ENCODE measurements around the gene MTX3. TPM values are rescaled to one million over a fixed set of nuclear protein-coding genes. Genes with fewer than 3 reads are reported as not detected.

Gene MTX3
- total RNA-seq, 1 experiment from 2014 or later = 7.1 TPM

GRCh38 chr5:79973996-79974395 lies 17.1 kb downstream of the MTX3 start:
- no peaks in the 10 kb centered on the region for H3K79me2 ChIP-seq (ENCODE audit: low read length)
- peaks cover 14% of the 10 kb centered on the region; the same call in 1 of the 2 replicates for H3K36me3 ChIP-seq (ENCODE audit: low read depth, low read length)
- no peak overlapping the region for H3K9ac ChIP-seq (ENCODE audit: low read length)
- no peaks in the 10 kb centered on the region for H3K27me3 ChIP-seq (ENCODE audit: low read length)
- H3K9me2 ChIP-seq (replicated peaks; ENCODE audit: low read length) = no peaks in the 10 kb centered on the region
- POLR2A ChIA-PET (ENCODE audit: unreplicated experiment) = no interaction called here
- no peaks in the 10 kb centered on the region for H3F3A ChIP-seq (ENCODE audit: low read length, unreplicated experiment)
- no peak overlapping the region for H3K27ac ChIP-seq (ENCODE audit: low read length)
- intact Hi-C loops (cut with micrococcal nuclease) = no loop called here
- no peak overlapping the region for H3K4me3 ChIP-seq (ENCODE audit: low read length)
- no peaks in the 10 kb centered on the region for H4K20me1 ChIP-seq (ENCODE audit: low read length)
- TF ChIP-seq EZH2phosphoT487 (IDR thresholded peaks at IDR 0.05; ENCODE audit: borderline replicate concordance, low read length) = no peak
- TF ChIP-seq EZH2 (IDR thresholded peaks at IDR 0.05; ENCODE audit: low read length, unreplicated experiment) = no peak
- no peak for TF ChIP-seq CTCF (conservative IDR thresholded peaks at IDR 0.05; ENCODE audit: low read depth, low read length)
- DNase-seq (no peak), ATAC-seq (no peak)
- CTCF ChIA-PET = no interaction called here
- H3K4me1 ChIP-seq (ENCODE audit: insufficient read depth, low read length) = peaks cover 27% of the 10 kb centered on the region
- no peaks in the 10 kb centered on the region for H3K9me3 ChIP-seq (ENCODE audit: low read length)
- H2AFZ ChIP-seq (ENCODE audit: low read length) = no peak overlapping the region
- no TSS peak for BruUV-seq (replicated peaks)
- H3K4me2 ChIP-seq (ENCODE audit: low read length) = no peak overlapping the region

GRCh38 chr5:79973511-79973910 lies 17.6 kb downstream of the MTX3 start:
- Histone ChIP-seq H2AFZ (ENCODE audit: low read length) (no peak overlapping the region), H3K36me3 (ENCODE audit: low read depth, low read length) (peaks cover 14% of the 10 kb centered on the region; the same call in 1 of the 2 replicates), H3K79me2 (ENCODE audit: low read length) (no peaks in the 10 kb centered on the region), H3K9me3 (ENCODE audit: low read length) (no peaks in the 10 kb centered on the region), H3K27ac (ENCODE audit: low read length) (no peak overlapping the region), H3K27me3 (ENCODE audit: low read length) (no peaks in the 10 kb centered on the region), H4K20me1 (ENCODE audit: low read length) (no peaks in the 10 kb centered on the region), H3F3A (ENCODE audit: low read length, unreplicated experiment) (no peaks in the 10 kb centered on the region), H3K9ac (ENCODE audit: low read length) (no peak overlapping the region), H3K4me3 (ENCODE audit: low read length) (no peak overlapping the region), H3K4me2 (ENCODE audit: low read length) (no peak overlapping the region), H3K9me2 (replicated peaks; ENCODE audit: low read length) (no peaks in the 10 kb centered on the region), H3K4me1 (ENCODE audit: insufficient read depth, low read length) (peaks cover 27% of the 10 kb centered on the region)
- intact Hi-C loops (cut with micrococcal nuclease) = no loop called here
- TF ChIP-seq EZH2 (IDR thresholded peaks at IDR 0.05; ENCODE audit: low read length, unreplicated experiment) (no peak), EZH2phosphoT487 (IDR thresholded peaks at IDR 0.05; ENCODE audit: borderline replicate concordance, low read length) (no peak), CTCF (conservative IDR thresholded peaks at IDR 0.05; ENCODE audit: low read depth, low read length) (no peak)
- BruUV-seq (replicated peaks) = no TSS peak
- ChIA-PET CTCF (no interaction called here), POLR2A (ENCODE audit: unreplicated experiment) (no interaction called here)
- ATAC-seq = no peak
- DNase-seq = no peak

- Histone ChIP-seq H3K9me3 (ENCODE audit: low read length) (no peaks in the 10 kb centered on the region), H3K4me2 (ENCODE audit: low read length) (no peak overlapping the region), H3K9ac (ENCODE audit: low read length) (no peak overlapping the region), H3K79me2 (ENCODE audit: low read length) (no peaks in the 10 kb centered on the region), H3K36me3 (ENCODE audit: low read depth, low read length) (no peaks in the 10 kb centered on the region), H3K27me3 (ENCODE audit: low read length) (no peaks in the 10 kb centered on the region), H4K20me1 (ENCODE audit: low read length) (no peaks in the 10 kb centered on the region), H3K27ac (ENCODE audit: low read length) (no peak overlapping the region), H3K4me3 (ENCODE audit: low read length) (no peak overlapping the region), H2AFZ (ENCODE audit: low read length) (no peak overlapping the region), H3K4me1 (ENCODE audit: insufficient read depth, low read length) (peaks cover 27% of the 10 kb centered on the region), H3F3A (ENCODE audit: low read length, unreplicated experiment) (no peaks in the 10 kb centered on the region), H3K9me2 (replicated peaks; ENCODE audit: low read length) (no peaks in the 10 kb centered on the region)
- DNase-seq (peak; percentile 60), ATAC-seq (peak; percentile 89)
- ChIA-PET CTCF (no interaction called here), POLR2A (ENCODE audit: unreplicated experiment) (no interaction called here)
- BruUV-seq (replicated peaks) = no TSS peak
- intact Hi-C loops (cut with micrococcal nuclease) = no loop called here
- TF ChIP-seq EZH2 (IDR thresholded peaks at IDR 0.05; ENCODE audit: low read length, unreplicated experiment) = no peak
- no peak for TF ChIP-seq EZH2phosphoT487 (IDR thresholded peaks at IDR 0.05; ENCODE audit: borderline replicate concordance, low read length)
- TF ChIP-seq CTCF (conservative IDR thresholded peaks at IDR 0.05; ENCODE audit: low read depth, low read length) = no peak
Measured at GRCh38 chr5:79971156-79971555, 19.9 kb downstream of the MTX3 start.

Data from PC-3 (cell line).